Measurements from ENCODE around the gene TPSAB1.

DNA sequence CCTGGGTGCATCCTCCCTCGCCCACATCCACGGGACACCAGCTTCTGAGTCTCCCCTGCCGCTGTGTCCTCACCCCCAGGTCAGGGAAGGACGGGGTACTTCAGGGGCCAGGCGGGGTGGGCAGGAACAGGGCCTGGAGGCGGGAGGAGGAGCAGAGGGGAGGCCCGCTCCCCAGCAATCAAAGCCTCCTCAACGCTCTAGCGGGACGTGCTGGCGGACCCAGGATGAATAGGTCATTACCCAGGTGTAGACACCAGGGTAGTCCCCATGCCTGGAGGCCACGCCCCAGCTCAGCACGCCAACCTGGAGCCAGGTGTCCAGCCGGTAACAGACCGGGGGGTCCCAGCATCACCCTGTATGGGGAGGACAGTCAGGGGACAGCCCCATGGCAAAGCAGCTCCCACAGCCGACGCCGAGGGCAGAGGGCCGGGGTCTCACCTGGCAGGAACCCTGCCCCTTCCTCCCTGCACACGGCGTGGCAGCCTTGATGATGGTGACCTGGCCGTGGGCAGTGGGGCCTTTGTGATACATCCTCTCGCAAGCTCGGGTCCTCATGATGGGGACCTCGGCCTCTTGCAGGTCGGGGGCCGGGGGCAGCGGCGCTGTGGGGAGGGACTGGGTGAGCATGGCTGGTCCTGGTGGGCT is 39.6 kb downstream of the TPSAB1 start:
- TF ChIP-seq, protein P1, sequence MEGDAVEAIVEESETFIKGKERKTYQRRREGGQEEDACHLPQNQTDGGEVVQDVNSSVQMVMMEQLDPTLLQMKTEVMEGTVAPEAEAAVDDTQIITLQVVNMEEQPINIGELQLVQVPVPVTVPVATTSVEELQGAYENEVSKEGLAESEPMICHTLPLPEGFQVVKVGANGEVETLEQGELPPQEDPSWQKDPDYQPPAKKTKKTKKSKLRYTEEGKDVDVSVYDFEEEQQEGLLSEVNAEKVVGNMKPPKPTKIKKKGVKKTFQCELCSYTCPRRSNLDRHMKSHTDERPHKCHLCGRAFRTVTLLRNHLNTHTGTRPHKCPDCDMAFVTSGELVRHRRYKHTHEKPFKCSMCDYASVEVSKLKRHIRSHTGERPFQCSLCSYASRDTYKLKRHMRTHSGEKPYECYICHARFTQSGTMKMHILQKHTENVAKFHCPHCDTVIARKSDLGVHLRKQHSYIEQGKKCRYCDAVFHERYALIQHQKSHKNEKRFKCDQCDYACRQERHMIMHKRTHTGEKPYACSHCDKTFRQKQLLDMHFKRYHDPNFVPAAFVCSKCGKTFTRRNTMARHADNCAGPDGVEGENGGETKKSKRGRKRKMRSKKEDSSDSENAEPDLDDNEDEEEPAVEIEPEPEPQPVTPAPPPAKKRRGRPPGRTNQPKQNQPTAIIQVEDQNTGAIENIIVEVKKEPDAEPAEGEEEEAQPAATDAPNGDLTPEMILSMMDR (IDR thresholded peaks at IDR 0.05; ENCODE audit: insufficient read depth, low read depth, low read length), result no peak
- TF ChIP-seq EZH2 (IDR thresholded peaks at IDR 0.05; ENCODE audit: insufficient read depth, low read length), result no peak
